Stimulated activated CD4-positive, alpha-beta T cell treated with anti-CD3 and anti-CD28 coated beads, Interleukin-15, amount 100 ng/mL, for 24 hours (primary cell): ENCODE data around the gene KRTAP9-7.
A peak's percentile ranks its signal among the peaks of the same experiment; 100 is the strongest.

Experiments
- DNase-seq: peaks from one replicate; pipeline ENCODE4 v3.0.0-alpha.2; 2020

The KRTAP9-7 gene

GRCh38 chr17:41278176-41278955 lies 2.9 kb downstream of the KRTAP9-7 start:
- DNase-seq = no peak

GRCh38 chr17:41284043-41284442 lies 8.5 kb downstream of the KRTAP9-7 start:
- DNase-seq = no peak

- DNase-seq = no peak
These were observed 9.0 kb downstream of the KRTAP9-7 start for GRCh38 chr17:41284546-41284945.

- no peak for DNase-seq
These were observed 11.6 kb downstream of the KRTAP9-7 start for GRCh38 chr17:41287050-41287449.

GRCh38 chr17:41294016-41294415 lies 18.5 kb downstream of the KRTAP9-7 start:
- DNase-seq = no peak

- DNase-seq = no peak
These were observed 21.3 kb downstream of the KRTAP9-7 start for GRCh38 chr17:41296846-41297245.

GRCh38 chr17:41298458-41299135 lies 23.1 kb downstream of the KRTAP9-7 start:
- no peak for DNase-seq

GRCh38 chr17:41301204-41301790 lies 25.8 kb downstream of the KRTAP9-7 start:
- no peak for DNase-seq

- DNase-seq = no peak
These were observed 26.7 kb downstream of the KRTAP9-7 start, which contains the start of gene KRTAP29-1 for GRCh38 chr17:41301916-41302901. Gene KRTAP29-1 (minus strand): TSS chr17:41302851. CDS start chr17:41302851, 0 bp downstream.

- no peak for DNase-seq
These were observed 27.5 kb downstream of the KRTAP9-7 start for GRCh38 chr17:41302981-41303380.

- no peak for DNase-seq
These were observed 28.6 kb downstream of the KRTAP9-7 start for GRCh38 chr17:41304091-41304490.

- DNase-seq = no peak
These were observed 32.1 kb downstream of the KRTAP9-7 start for GRCh38 chr17:41307647-41308046.

- DNase-seq = peak; percentile 58
These were observed 32.9 kb downstream of the KRTAP9-7 start for GRCh38 chr17:41308251-41308917.

GRCh38 chr17:41308918-41309359 lies 33.4 kb downstream of the KRTAP9-7 start, which contains the start of gene KRTAP16-1:
Gene KRTAP16-1 (minus strand): TSS chr17:41309309. CDS start chr17:41309253, 56 bp downstream.
- peak; percentile 45 for DNase-seq

GRCh38 chr17:41311111-41311510 lies 35.6 kb downstream of the KRTAP9-7 start:
- no peak for DNase-seq

GRCh38 chr17:41315204-41315794 lies 39.8 kb downstream of the KRTAP9-7 start, which contains the start of gene KRTAP17-1:
Gene KRTAP17-1 (minus strand): TSS chr17:41315710. CDS start chr17:41315650, 60 bp downstream.
- no peak for DNase-seq

GRCh38 chr17:41315814-41316445 lies 40.4 kb downstream of the KRTAP9-7 start:
- no peak for DNase-seq

GRCh38 chr17:41318231-41318630 lies 42.7 kb downstream of the KRTAP9-7 start:
- DNase-seq = no peak

- no peak for DNase-seq
These were observed 46.8 kb downstream of the KRTAP9-7 start for GRCh38 chr17:41322094-41322902.
